ENCODE results near the gene TMEM203.
A peak's percentile ranks its signal among the peaks of the same experiment; 100 is the strongest.
"Not testable (repeated sequence)": the region's sequence is repeated elsewhere in the genome, so short reads cannot be mapped to it uniquely, and the experiment has no call there.

TMEM203 gene, protein sequence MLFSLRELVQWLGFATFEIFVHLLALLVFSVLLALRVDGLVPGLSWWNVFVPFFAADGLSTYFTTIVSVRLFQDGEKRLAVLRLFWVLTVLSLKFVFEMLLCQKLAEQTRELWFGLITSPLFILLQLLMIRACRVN

DNA sequence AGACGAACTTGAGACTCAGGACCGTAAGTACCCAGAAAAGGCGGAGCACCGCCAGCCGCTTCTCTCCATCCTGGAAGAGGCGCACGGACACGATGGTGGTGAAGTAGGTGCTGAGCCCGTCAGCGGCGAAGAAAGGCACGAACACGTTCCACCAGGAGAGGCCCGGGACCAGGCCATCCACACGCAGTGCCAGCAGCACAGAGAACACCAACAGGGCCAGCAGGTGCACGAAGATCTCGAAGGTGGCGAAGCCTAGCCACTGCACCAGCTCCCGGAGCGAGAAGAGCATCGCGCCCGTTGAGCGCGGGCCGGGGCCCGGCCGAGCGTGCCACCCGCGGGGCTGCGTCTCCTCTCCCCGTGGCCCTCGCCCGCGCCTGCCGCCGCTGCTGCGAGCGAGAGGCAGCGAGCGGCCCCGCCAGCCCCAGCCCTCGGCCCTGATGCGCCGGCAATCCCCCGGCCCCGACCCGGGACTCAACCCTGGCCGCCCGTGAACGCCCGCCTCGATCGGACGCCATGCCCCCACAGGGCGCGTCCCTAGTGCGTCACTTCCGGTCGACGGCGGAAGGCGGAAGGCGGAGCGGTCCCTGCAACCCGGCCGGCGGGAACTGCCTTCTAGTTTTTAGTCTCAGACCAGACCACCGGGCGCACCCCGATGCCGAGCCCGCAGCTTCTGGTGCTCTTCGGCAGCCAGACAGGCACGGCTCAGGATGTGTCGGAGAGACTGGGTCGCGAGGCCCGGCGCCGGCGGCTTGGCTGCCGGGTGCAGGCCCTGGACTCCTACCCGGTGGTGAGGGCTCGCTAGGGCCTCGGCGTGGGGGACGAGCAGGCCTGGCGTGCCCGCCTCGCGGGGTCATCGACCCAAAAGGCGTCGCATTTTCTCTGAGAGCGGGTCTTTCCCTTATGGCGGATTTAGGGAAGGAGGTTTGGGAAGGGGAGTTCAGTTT, at the start of gene TMEM203, which contains the start of gene NDOR1:
Gene TMEM203, minus strand, starts transcription at position 523 of the 944 bp plus-strand sequence. Its CDS starts 234 bp downstream, at position 289.
Gene NDOR1, plus strand, starts transcription at position 575 of the 944 bp plus-strand sequence. Its CDS starts 78 bp downstream, at position 653.
- peak; percentile 94 for DNase-seq

DNA sequence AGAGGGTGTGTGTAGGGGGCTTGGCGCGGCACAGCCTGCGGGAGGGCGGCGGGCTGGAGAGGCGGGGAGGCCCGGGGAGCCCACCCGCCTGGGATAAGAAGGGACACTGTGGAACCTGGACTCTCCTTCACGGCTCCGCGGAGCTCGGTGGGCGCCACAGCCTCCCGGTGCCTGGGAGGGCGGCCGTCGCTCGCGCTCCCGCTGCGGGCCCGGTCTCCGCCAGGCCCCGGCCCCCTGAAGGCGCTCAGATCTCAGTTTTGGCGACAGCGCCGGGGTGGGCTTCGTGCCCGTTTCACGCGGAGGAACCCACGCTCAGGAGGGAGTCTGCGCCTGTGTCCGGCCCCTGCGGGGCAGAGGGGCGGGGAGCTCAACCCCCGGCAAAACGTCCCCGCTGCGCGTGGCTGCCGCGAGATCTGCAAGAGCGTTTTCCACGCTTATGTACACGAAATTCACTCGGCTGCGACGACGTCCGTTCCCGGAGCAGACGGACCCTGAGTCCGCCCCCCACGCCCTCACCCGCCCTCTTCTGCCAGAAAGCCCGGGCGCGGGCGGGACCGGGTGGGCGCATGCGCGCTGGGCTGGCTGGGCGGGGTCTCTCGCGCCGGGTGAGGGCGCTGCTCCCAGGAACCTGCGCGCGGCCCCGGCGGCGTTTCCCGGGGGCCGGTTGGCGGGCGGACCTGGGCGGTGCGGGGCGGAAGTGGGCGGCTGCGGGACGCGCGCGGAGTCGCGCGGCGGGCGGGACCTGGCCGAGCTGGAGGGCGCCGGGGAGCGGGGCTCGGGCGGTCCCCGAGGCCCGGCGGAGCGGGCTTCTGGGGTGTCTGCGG, 49.4 kb upstream of the TMEM203 start, which contains the start of gene NELFB:
Gene NELFB, plus strand, starts transcription at position 704 of the 824 bp plus-strand sequence.
- peak; percentile 99 for DNase-seq

DNA sequence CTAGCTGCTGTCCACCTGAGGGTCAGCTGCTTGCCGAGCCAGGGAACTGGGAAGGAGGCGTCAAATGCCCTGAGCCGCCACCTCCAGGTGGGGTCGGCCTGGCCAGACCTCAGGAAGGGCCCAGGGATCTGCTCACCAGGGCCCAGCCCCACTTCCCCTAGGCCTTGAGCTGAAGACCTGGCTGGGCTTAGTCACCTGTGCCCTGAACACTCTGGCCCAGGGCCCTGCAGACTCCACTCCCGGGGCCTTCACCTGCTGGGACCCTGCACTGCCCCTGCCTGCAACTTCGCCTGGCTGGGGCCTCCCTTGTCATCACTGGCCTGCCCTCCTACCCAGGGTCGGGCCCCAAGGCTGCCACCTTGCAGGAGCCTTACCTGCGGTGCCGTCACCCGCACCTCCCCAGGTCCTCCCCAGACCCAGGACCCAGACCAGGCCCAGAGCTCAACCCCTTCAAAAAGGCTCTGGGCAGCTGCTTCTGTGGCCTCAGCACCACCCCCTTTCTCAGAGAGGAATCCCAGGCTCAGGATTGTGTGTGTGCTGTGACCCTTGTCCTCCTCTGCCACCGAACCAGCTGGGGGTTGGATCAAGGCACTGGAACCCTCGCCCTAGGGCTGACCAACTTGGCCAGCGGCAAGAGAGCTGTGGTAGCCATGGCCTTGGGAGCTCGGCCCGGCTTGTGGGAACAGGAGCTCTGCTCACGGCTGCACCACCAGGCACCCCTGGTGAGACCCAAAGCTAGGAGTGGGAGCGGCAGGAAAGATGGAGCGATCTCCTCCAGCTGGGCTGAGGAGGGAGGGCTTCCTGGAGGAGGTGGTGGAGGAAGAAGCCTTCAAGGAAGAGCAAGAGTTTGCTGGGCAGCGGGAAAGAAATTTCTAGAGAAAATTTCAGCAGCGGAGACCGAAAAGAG, 48.5 kb upstream of the TMEM203 start:
- no peak for DNase-seq

DNA sequence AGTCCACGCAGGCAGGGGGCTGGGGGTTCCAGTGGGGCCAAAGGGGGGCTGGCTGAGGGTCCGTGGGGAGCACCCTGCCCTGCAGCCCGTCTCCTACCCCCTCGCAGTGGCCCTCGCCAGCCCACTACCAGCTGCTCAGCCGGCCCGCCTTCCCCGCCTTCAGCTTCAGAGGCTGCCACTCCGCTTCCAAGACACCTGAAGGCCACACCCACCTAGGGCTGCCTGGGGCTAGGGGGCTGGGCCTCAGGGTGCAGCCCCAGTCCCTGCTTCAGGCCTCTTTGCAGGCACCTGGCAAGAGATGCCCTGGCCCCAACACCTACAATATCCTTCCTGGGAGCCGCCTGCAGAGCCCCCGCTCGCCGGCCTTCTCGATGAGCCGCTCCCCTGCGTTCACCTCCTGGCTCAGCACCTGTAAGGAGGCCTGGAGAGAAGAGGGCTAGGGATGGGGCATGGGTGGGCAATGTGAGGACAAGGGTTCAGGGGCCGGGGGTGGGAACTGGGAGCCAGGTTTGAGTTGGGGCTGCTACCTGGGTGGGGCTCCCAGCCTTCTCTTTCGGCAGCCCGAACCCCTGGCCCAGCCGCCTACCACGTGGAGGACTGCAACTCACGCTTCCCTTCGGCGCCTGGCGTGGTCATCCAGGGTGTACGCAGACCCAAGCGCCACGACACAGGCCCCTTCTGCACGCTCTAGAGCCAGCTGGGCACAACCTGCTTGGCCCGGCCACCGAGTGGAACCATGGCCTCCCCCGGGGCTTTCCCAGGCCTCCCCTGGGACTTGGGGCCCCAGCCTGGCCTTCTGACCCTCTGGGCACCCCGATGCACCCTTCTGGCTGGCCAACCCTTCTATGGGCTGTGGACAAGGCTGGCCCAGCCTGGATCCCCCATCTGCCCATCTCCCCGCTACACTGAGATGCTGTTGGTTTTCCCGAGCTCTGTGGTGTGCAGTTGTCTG, 47.4 kb upstream of the TMEM203 start:
- DNase-seq, result no peak

DNA sequence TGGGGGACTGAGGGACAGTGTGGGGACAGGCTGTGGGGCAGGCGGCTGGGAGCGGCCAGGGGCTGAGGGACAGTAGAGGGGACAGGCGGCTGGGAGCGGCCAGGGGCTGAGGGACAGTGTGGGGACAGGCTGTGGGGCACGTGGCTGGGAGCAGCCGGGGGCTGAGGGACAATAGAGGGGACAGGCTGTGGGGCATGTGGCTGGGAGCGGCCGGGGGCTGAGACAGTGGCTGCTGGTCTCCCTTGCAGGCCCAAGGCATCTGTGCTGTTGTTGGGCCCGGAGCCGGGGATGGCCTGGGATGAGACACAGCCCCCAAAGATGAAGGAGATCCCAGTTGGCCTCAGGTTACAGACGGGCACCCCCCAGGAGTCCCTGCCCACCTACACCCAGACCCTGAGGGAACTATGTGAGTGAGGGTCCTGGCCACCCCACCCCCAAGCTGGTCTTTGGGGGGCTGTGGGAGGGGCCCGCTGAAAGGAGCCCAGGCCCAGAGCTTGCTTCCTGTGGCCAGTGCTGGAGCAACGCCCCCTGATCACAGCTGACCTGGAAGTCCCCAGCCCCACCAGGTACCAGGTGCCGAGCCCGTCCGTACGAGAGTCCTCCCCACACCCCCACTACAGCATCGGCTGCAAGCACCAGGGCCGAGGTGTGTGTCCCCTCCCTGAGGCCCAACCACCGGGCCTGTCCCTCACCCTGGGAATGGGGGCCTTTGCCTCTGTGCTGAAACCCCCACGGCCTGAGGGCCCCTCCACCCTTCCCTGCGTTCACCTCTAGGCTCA, 46.2 kb upstream of the TMEM203 start:
- DNase-seq, result no peak

DNA sequence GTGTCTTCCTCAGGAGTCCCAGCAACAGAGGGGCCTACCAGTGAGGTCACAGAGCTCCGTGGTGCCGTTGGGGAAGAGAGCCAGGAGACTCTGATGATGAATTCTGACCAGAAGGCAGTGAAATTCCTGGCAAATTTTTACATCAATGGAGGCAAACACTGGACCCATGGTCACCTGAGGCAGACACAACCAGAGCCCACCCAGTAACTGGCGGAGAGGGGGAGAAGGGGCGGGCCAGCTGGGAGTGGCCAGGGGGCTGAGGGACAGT, 45.7 kb upstream of the TMEM203 start, which contains the start of gene STPG3:
Gene STPG3, plus strand, starts transcription at position 93 of the 268 bp plus-strand sequence. Its CDS starts 1 bp downstream, at position 94.
- DNase-seq, result no peak

DNA sequence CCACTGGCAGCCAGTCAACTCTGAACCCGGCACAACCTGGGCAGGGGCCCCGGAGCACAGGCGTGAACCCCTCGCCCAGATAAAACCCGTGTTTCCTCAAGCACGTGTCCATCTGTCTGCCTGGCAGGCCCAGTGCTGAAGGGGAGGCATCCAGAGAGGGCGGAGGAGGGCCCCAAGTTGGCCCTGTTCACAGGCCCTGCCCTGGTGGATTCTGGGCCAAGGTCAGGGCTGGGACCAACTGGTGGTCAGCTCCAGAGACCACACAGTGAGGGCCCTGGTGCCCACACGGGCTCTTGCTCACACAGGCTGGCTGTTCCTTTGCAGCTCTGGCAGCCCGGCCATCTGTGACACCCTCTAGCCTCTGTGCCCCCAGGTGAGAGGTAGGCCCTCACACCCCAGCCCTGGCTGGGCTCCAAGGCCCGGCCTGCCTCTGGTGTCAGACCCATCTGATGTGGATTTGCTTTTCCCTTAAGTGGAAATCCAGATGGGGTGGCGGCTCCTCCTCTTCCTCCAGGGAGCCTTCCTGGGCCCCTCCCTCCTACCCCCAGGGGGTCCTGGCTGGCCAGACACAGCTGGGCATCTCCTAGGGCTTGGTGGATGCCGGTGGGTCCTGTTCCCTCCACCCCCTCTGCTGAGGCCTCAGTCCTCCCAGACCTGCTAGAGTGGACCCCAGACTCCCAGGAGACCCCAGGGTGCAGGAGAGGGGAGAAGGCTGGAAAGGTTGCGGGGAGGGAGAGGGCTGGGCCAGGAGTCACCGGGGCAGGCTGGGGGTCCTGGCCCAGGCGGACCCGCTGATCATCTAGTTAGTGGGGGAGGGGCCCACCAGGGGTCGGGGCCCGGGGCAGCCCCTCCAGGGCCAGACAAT, 45.1 kb upstream of the TMEM203 start:
- no peak for DNase-seq

DNA sequence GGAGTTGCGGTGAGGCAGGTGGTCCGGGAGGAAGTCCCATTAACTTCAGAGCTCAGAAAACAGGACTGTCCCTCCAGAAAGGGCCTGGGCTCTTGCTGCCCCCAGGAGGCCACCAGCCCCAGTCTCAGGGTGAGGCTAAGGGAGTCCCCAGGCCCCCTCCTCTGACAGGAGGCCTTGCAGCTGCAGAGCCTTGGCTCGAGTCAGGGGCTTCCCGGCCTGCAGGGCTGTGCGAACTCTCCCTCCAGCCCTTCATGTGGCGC, 42.4 kb upstream of the TMEM203 start:
- DNase-seq, result no peak

DNA sequence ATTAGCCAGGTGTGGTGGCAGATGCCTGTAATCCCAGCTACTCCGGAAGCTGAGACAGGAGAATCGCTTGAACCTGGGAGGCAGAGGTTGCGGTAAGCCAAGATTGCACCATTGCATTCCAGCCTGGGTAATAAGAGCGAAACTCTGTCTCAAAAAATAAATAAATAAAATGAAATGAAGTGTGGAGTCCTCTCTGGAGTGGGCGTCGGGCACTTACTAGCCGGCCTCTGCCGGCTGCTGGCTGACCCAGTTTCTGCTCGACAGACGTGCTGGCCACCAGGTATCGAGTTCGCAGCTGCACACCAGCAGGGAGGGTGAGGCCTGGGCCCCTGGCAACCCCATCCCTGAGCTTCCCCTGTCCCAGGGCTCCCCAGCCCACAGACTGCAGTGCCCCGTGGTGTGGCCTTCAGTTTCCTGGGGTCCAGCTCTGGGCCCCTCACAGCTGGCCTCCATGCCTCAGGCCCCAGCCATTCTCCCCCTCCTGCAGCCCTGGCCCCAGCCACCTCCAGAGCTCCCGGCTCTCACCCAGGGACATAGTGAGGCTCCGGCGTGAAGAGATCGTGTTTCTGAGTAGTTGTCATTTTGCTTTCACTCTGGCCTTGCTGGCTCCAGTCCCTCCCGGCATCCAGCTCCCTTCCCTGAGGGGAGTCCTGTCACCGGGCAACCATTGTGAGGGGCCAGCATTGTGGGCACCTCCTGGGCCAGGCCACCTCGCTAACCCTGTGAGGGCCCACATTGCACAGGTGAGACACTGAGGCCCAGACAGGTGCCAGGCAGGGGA, 41.9 kb upstream of the TMEM203 start:
- DNase-seq, result no peak

DNA sequence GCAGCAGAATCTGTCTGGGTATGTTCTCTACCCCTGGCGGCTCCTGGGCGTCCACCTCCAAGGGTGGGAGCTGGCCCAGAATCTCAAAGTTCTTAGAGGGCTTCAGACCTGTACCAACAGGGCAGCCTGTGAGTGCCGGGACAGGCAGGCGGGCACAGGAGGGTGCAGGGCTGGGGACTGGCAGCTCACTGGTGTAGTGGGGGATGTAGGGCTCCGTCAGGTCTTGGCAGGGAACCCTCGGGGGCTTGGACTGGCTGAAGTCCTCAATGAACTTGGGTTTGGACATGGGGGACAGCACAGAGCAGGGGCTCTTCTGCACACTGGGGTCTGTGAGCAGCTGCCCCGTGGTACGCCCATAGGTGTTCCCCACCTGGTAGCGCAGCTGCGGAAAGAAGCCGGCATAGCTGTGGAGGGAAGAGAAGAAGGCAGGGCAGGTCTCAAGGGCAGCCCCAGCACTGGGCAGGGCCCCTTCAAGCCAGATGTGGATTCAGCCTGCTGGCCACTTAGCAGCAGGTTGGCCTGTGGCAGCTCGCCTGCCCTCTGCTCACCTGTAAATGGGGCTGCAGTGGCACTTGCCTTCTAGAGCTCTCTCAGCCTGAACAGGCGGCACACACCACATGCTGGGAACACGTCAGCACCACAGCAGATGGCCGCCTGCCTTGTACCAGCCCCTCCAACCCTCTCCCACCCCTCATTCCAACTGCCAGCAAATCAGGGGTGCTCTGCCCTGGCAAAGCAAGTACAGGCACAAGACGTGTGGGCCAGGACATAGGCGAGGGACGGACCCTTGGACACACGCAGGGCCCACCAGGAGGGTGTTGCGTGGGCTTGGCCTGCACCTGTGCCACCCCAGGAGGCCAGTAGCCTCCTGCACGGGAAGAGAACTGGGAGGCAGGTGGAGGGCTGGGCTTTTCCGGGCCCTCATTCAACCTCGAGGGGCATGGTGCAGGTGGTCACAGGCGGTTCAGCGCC, 40.3 kb upstream of the TMEM203 start:
- no peak for DNase-seq

DNA sequence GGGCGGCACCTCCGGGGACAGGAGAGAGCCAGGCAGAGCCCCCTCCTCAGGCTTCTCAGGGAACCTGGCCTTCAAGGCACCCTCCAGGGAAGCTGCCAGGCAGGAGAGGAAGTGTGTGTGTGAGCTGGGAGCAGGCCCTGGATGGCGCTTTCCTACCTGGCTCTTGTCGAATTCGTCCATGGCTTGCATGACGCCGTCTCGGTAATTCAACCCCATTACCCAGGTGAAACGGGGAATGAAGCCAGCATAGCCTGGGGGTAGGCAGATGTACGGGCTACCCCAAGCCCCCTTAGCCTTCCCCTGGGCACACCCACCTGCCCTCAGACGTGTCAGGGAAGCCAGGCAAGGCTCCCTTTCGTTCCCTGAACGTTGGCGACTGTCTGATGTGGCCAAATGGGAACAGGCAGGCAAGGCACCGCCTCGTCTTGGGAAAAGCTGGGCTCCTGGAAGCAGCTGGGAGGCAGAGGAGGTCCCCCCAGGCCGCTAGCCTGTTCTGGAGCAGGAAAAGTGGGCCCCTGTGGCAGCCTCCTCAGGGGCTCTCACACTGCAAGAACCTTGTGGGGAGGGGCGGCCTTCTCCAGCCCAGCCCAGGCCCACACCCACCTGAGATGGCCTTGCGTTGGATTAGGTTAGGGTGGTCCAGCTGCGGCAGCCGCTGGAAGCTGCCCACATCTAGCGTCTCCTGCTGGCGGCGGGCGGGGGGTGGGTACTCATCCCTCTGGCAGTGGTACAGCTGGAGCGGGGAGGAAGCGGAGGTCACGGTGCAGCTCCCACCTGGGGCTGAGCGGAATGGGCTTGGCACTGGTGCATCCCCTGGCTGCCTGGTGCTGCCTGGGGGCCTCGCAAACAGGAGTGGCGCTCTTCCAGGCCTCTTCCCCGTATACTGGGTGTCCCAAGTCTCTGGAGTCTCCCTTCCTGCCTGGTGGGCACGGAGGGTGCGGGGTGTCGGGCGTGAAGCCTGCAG, 39.3 kb upstream of the TMEM203 start:
- DNase-seq, result no peak

DNA sequence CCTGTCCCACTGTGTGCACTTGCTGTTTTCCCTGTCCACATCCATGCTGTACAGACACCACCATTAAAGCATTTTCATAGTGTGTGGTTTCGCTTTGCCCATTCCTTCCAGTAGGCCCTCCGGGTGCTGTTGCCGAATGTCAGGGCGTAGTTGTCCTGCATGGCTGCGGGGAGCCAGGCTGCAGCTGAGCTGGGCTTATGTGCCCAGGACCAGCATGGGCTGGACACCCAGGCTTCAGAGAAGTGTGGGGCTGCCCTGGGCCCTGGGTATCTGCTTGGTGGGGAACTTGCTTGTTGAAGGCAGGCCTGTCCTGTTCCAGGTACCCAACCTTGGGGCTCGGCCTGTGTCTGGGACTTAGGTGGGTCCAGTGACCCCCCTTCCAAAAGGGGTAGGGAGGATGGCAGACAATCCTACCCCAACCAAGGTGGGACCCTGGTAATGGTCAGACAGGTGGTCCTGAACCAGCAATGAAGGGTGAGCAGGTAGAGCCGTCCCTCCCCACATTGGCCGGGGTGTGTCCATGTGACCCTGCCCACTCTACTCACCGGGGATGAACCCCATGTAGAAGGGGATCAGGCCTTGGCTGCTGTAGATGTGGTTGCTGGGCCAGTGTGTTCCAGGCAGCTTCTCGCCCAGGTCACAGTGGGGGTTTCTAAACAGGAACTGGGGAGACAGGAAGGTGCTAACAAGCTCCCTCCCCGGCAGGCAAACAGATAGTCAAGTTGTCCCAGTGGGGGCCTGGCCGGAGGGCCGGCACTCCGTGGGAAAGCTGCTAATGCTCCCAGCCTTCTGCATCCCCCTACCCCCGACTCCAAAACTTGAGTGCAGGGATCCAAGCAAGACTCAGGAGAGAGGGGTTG, 38.4 kb upstream of the TMEM203 start:
- DNase-seq, result no peak

DNA sequence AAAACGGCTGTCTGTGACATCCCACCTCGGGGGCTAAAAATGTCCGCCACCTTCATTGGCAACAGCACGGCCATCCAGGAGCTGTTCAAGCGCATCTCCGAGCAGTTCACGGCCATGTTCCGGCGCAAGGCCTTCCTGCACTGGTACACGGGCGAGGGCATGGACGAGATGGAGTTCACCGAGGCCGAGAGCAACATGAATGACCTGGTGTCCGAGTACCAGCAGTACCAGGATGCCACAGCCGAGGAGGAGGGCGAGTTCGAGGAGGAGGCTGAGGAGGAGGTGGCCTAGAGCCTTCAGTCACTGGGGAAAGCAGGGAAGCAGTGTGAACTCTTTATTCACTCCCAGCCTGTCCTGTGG, 37.8 kb upstream of the TMEM203 start:
- not testable (repeated sequence) for DNase-seq

DNA sequence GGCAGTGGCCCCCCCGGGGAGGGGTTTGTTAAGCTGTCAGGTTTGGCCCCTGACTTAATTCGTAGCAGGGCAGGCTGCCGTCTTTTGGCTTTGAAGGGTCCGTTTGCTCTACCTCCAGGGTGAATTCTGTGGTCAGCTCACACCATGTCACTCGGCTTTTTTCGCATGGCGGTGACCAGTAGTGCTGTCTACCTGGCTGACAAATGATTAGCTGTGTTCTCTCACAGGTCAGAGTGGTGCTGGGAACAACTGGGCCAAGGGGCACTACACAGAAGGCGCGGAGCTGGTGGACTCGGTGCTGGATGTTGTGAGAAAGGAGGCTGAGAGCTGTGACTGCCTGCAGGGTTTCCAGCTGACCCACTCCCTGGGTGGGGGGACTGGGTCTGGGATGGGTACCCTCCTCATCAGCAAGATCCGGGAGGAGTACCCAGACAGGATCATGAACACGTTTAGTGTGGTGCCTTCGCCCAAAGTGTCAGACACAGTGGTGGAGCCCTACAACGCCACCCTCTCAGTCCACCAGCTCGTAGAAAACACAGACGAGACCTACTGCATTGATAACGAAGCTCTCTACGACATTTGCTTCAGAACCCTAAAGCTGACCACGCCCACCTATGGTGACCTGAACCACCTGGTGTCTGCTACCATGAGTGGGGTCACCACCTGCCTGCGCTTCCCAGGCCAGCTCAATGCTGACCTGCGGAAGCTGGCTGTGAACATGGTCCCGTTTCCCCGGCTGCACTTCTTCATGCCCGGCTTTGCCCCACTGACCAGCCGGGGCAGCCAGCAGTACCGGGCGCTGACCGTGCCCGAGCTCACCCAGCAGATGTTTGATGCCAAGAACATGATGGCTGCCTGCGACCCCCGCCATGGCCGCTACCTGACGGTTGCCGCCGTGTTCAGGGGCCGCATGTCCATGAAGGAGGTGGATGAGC, 37.1 kb upstream of the TMEM203 start:
- no peak for DNase-seq

Measured in stimulated activated CD4-positive, alpha-beta T cell treated with anti-CD3 and anti-CD28 coated beads, Interleukin-12 subunit alpha, Interleukin-12 subunit beta, amount 100 ng/mL, for 4 hours (primary cell).